ENCODE data around the gene NBL1.

NBL1 gene

DNA sequence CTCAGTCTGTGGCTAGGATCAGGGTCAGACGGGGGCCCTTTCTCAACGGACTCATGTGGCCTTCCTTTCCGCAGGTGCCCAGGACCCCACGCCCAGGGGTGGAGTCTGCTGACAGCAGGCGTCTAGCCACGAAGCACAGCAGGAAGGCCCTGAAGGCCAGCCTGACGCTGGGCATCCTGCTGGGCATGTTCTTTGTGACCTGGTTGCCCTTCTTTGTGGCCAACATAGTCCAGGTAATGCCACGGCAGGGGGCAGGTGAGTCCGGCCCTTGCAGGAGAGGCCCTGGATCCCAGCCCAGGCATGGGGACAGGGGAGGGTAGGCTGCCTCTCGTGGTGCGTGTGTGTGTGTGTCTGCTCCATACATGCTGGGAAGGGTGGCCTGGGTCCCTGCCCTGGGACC lies 34.4 kb downstream of the NBL1 start:
- DNase-seq = no peak

DNA sequence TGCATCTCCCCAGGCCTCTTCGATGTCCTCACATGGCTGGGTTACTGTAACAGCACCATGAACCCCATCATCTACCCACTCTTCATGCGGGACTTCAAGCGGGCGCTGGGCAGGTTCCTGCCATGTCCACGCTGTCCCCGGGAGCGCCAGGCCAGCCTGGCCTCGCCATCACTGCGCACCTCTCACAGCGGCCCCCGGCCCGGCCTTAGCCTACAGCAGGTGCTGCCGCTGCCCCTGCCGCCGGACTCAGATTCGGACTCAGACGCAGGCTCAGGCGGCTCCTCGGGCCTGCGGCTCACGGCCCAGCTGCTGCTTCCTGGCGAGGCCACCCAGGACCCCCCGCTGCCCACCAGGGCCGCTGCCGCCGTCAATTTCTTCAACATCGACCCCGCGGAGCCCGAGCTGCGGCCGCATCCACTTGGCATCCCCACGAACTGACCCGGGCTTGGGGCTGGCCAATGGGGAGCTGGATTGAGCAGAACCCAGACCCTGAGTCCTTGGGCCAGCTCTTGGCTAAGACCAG lies 34.9 kb downstream of the NBL1 start:
- no peak for DNase-seq

DNA sequence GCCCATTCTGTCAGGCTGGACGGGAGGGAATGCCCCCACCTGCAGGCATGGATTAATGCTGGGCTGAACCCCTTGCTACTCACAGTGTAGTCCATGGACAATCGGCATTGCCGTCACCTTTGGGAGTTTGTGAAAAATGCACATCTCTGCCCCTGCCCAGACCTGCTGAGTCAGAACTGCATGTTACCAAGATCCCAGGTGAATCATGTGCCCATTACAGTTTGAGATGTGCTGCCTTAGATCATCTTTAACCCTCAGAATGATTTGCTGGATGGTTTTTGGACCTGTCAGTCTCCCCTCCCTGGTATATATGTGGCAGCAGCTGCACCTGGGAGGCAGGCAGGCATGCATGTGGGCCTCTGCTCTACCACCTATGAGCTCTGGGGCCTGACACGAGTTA lies 35.6 kb downstream of the NBL1 start:
- DNase-seq = no peak

- no peak for DNase-seq
Measured at GRCh38 chr1:19680644-19681043, 36.5 kb downstream of the NBL1 start.

- DNase-seq = no peak
Measured at GRCh38 chr1:19682257-19682656, 38.1 kb downstream of the NBL1 start.

DNA sequence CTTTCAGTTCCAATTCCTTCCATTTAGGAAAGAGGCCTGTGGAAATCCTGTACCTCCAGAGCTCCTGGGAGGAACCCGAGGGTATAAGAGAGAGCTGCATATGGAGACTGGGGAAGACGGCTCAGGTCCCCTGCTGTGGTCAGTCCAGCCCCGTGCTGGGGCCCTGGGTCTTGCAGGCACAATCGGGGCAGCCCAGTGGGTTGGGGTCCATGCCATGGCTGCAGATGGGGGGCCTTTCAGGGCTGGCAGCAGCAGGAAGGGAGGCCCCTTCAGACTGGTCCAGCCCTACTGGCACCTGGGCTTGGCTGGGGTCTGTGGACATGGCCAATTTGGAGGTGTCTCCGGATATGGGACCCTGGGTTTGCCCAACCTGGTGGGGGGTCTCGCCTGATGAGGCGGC lies 38.8 kb downstream of the NBL1 start:
- DNase-seq = no peak

- DNase-seq = no peak
Measured at GRCh38 chr1:19683351-19683750, 39.2 kb downstream of the NBL1 start.

DNA sequence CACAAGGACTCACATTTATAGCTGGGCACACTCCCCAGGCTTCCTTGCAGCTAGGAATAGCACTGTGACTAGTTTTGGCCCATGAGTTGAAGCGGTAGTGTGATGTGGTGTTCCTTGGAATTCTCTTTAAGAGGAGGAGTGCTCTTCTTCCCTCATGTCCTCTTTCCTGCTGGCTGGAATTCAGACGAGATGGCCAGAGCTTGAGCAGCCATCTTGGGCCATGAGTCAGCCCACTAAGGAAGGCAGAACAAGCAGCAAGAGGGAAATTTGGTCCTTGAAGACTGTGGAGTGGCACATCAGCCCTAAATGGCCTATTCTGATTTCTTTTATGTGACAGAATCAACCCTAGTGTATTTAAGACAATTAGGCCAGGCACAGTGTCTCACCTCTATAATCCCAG lies 40.6 kb downstream of the NBL1 start:
- DNase-seq = no peak

DNA sequence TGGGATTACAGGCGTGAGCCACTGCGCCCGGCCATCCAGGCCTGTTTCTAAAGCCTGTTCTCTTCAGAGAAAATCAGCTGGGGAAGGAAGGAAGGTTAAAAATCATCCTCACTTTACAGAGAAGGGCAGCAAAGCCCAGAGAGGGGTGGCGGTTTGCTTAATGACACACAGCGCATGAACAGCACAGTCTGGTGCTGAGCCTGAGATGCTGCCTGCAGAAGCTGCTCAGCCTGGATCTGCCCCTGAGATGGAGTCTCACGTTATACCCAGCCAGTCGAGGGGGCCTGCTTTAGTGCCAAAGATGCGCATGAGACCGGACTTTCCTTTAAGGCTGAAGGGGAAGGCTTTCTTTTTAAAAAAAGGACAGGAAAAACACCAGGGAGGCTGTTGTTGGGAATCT lies 41.9 kb downstream of the NBL1 start:
- no peak for DNase-seq

DNA sequence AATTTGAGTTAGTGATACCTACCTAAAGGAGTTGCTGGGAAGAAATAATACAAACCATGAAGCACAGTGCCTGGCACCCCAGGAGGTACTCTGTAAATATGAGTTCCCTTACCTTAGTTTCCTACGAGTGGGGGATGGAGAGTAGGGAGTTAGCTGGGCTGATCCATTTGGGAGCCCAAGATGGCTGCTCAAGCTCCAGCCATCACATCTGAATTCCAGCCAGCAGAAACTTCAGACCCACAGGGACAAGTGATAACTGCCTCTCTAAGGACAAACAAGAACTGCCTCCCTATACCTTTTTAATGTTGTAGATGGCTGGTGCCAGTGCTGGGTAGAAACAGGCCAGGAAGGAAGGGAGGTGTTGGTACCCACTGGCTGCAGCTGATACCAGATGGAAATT lies 43.3 kb downstream of the NBL1 start:
- DNase-seq = no peak

- no peak for DNase-seq
Measured at GRCh38 chr1:19688041-19688842, 44.1 kb downstream of the NBL1 start.

GRCh38 chr1:19689085-19689757 lies 45.1 kb downstream of the NBL1 start:
- no peak for DNase-seq

GRCh38 chr1:19689856-19690255 lies 45.7 kb downstream of the NBL1 start:
- DNase-seq = peak; percentile 11

DNA sequence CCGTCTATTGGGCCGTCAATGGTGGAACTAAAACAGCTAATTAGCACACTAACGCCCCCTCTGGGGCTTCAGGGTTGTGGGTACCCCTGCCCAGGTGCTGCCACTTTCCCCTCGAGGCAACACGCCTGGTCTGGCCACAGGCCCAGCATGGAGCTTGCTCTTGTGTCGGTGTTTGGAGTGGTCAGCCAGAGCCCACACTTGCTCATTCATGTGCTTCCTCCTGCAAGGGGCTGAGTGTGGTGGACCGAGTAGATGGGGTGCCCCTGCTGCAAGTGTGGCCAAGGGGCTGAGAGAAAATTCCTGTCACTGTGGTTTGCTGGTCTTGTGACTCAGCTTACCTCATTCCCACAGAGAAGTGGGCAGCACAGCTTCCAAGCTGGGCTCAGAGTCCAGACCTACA lies 46.2 kb downstream of the NBL1 start:
- DNase-seq = no peak

DNA sequence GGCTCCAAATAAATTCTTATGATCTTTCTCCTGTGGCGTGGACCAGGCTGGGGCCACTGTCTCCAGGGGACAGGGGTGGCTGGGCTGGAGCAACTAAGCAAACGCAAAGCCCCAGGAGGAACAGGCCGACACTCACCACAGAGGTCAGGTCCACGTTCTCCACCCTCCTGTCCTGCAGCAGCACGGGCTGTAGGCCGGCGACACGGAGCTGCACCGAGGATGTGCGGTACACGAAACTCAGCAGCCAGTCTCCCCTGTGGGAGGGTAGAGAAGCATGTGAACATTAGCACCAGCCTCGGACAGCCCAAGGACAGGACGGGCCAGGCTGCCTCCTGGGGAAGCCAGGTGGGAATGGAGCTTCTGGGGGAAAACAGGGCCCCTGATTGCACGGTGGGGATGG lies 50.2 kb downstream of the NBL1 start:
- no peak for DNase-seq

- DNase-seq = no peak
Measured at GRCh38 chr1:19695772-19696171, 51.7 kb downstream of the NBL1 start.

DNA sequence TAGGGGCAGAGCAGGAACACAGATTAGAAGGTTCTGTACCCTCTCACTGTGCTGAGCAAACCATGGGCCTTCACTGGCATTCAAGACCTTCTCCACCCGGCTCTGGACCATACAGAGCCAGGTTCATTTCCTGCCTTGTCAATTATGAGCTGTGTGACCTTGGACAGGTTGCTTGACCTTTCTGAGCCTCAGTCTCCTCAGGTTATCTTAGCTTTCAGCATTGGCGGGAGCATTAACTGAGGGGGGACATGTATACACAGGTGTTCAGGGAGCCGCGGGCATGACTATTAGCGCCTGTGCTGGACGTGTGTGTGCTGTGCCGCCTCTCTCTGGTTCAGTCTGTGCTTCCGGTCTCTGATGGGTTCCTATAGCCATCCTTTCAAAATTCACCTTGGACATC lies 52.7 kb downstream of the NBL1 start:
- DNase-seq = no peak

DNA sequence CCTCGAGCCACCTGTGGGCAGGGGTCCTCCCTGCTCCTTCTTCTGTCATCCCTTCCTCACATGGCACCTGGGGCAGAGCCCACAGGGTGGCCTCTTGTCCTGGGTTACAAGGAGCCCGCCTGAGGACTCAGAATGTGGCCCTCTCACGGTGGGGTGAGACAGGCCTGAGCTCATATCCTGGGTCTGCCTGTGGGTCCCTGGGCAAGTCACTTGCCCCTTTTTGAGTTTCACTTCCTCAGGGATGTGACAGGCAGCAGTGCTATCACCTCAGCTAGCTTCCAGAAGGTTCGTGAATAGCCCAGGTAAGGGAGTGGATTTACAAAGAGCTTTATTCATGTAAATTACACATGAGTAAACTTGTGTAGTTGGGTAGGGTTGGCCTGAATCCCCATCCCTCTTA lies 54.1 kb downstream of the NBL1 start:
- no peak for DNase-seq

DNA sequence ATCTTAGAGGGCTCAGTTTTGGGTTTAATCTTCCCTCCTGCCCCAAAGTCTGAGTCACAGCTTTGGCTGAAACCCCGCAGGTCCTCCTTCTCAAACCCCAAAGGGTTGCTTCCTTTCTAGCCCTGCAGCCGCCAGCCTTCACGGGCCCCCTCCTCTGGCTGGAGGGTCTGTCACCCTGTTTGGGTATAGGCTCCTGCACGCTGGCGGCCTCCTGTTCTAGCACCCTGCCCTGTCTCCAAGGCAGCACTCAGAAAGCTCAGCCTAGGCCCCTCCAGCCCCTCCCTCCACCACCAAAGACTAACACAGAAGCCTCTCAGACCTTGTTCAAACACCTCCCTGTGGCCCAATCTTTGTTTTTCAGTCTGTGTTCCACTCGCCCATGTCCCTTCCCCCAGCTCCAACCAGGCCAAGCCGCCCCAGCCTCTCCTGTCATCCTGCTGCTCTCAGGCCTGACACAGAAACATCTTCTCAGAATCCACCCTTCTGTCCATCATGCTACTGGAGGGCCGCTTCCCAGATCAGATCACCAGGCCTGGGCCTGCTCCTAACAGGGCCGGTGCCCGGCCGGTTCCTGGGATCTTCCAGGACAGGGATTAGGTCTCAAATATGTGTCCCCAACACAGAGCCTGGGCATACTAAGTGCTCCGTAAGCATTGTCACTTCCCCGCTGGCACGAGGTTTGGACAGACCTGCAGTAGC lies 56.1 kb downstream of the NBL1 start:
- DNase-seq = no peak

DNA sequence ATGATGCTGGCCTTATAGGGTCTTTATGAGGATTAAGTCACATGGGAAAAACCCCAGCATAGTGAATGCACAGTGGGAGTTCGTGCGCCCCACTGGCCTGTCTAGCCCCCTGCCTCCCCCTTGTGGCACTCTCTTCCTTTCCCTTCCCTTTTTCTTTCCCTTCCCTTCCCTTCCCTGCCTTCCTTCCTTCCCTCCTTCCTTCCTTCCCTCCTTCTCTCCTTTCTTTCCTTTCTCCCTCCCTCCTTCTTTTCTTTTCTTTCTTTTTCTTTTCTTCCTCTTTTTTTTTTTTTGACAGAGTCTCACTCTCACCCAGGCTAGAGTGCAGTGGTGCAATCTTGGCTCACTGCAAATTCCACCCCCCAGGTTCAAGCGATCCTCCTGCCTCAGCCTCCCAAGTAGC lies 59.2 kb downstream of the NBL1 start:
- DNase-seq = no peak

DNA sequence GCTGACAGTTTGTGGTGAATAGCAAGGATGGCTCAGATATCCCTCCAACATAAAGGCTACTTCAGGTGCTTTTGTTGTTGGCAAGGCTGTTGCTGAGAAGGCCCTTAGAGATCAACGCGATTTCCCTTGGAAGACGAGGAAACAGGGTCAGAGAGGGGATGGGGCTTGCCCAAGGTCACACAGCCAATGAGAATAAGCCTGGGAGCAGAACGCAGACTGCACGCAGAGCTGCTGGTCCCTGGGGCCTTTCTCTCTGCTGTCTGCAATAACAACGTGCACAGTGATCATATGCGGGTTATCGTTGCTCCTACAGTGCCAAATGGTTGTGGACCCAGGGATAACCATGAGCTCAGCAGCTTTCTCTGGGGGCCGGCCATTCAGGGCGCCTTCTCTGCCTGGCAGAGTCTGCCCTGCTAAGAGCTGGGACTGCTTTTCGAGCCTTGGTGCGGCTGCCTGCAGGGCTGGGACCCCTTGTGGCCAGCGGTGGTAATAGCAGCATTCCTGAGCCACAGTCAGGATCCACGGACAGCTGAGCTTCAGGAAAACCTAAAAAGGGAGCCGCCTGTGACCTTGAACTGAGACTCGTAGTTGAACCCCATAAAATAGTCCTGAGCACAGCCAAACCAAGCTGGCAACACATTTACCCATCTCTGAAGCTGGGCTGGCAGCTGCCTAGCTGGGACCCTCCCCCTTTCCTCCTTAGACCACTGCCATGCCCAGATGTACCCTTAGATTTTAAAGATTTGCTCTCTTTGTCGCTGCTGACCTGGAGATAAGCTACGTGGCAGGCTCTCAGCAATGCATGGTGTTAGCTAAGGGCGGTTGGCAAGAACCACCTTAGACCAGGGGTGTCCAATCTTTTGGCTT lies 60.4 kb downstream of the NBL1 start:
- DNase-seq = peak; percentile 63

- no peak for DNase-seq
Measured at GRCh38 chr1:19705464-19705863, 61.4 kb downstream of the NBL1 start.

DNA sequence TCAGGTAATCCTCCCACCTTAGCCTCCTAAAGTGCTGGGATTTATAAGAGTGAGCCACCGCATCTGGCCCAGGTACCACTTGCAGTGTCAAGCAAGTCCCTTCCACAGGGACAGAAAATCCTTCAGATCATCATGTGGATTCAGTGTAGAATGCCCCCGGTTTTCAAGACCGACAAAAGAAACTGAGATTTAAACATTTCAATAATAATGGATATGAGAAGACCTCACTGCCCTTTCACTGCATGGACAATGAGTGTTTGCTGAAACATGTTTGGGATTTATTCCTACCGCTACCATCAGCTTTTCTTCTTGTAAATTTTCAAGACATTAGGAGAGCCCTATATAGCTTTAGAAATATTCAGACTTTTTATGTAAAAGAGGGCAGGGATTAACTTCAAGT lies 62.0 kb downstream of the NBL1 start:
- no peak for DNase-seq
